WTC11 (cell line): ENCODE results near the gene SLC31A1. TPM values are rescaled to one million over a fixed set of nuclear protein-coding genes. Genes with fewer than 3 reads are reported as not detected.

Experiments used
- ATAC-seq: fragments of 200-7000 bp; cut with Tn5 transposase; 2 replicates; pipeline ENCODE4 v1.10.0; 2021; ENCODE audit warnings: mild to moderate bottlenecking, moderate library complexity
- CTCF ChIA-PET: fragments of 300-600 bp; sonication (Branson Sonifier 250); formaldehyde crosslinking; loops from one replicate; lab custom pipeline; 2021; ENCODE audit warnings: antibody characterized with exemption; lab: Charles Lee
- POLR2A ChIA-PET: fragments of 350-600 bp; sonication (Branson Sonifier 250); formaldehyde crosslinking; loops from one replicate; lab custom pipeline; 2021; ENCODE audit warnings: antibody characterized with exemption; lab: Charles Lee
- DNase-seq: peaks from one replicate; pipeline ENCODE4 v3.0.0; 2021; ENCODE audit warnings: low spot score
- H3K27ac Mint-ChIP-seq: 2 replicates; pipeline ENCODE4 v1.8.0; 2021; ENCODE audit warnings: mixed read lengths
- H3K27me3 Mint-ChIP-seq: 2 replicates; pipeline ENCODE4 v1.8.0; 2021; ENCODE audit warnings: low read depth, mild to moderate bottlenecking, moderate library complexity, mixed read lengths
- H3K36me3 Mint-ChIP-seq: 2 replicates; pipeline ENCODE4 v1.8.0; 2021; ENCODE audit warnings: mixed read lengths
- H3K4me1 Mint-ChIP-seq: 2 replicates; pipeline ENCODE4 v1.8.0; 2022; ENCODE audit warnings: mixed read lengths
- H3K4me3 Mint-ChIP-seq: 2 replicates; pipeline ENCODE4 v1.8.0; 2021; ENCODE audit warnings: mild to moderate bottlenecking, moderate library complexity, mixed read lengths
- H3K9me3 Mint-ChIP-seq: 2 replicates; pipeline ENCODE4 v1.8.0; 2021; ENCODE audit warnings: mixed read lengths
- CBFB ChIP-seq: sonication (generic); formaldehyde crosslinking; IDR thresholded peaks from 2 replicates; pipeline ENCODE4 v1.8.1; 2022; ENCODE audit warnings: mild to moderate bottlenecking, low read depth, missing genetic modification reagents
- FOXK1 ChIP-seq: sonication (generic); formaldehyde crosslinking; IDR thresholded peaks from 2 replicates; pipeline ENCODE4 v1.8.0; 2022; ENCODE audit warnings: mild to moderate bottlenecking, moderate library complexity, missing genetic modification reagents
- JAZF1 ChIP-seq: fragments of 250-450 bp; sonication (Bioruptor Pico); IDR thresholded peaks from 2 replicates; pipeline ENCODE4 v1.9.0; 2021; ENCODE audit warnings: moderate library complexity, mild to moderate bottlenecking, inconsistent platforms
- NFYB ChIP-seq: sonication (generic); formaldehyde crosslinking; conservative IDR thresholded peaks from 2 replicates; pipeline ENCODE4 v1.8.0; 2022; ENCODE audit warnings: low read depth, missing genetic modification reagents
- NR3C1 ChIP-seq: sonication (generic); formaldehyde crosslinking; conservative IDR thresholded peaks from 2 replicates; pipeline ENCODE4 v1.8.1; 2023; ENCODE audit warnings: low read depth, mild to moderate bottlenecking, missing genetic modification reagents
- RELA ChIP-seq: sonication (generic); formaldehyde crosslinking; IDR thresholded peaks from 2 replicates; pipeline ENCODE4 v1.8.1; 2022; ENCODE audit warnings: missing genetic modification reagents, mild to moderate bottlenecking, borderline replicate concordance
- ZNF121 ChIP-seq: sonication (generic); formaldehyde crosslinking; IDR thresholded peaks from 2 replicates; pipeline ENCODE4 v1.8.0; 2023; ENCODE audit warnings: missing genetic modification reagents
- ZNF138 ChIP-seq: sonication (generic); formaldehyde crosslinking; conservative IDR thresholded peaks from 2 replicates; pipeline ENCODE4 v1.8.1; 2022; ENCODE audit warnings: mild to moderate bottlenecking, moderate library complexity, missing genetic modification reagents
- ZNF219 ChIP-seq: sonication (generic); formaldehyde crosslinking; IDR thresholded peaks from 2 replicates; pipeline ENCODE4 v1.8.0; 2023; ENCODE audit warnings: missing genetic modification reagents, mild to moderate bottlenecking, borderline replicate concordance
- ZNF263 ChIP-seq: sonication (generic); formaldehyde crosslinking; IDR thresholded peaks from 2 replicates; pipeline ENCODE4 v1.8.1; 2022; ENCODE audit warnings: low read depth, mild to moderate bottlenecking, moderate library complexity, missing genetic modification reagents
- total RNA-seq: library from RNA; stranded (reverse); gene quantifications from 3 replicates; pipeline ENCODE4 v1.2.3, GENCODE V29; 2021
- TF ChIP-seq, protein P1 (sequence below): sonication (generic); formaldehyde crosslinking; IDR thresholded peaks from 2 replicates; pipeline ENCODE4 v1.8.1; 2023; ENCODE audit warnings: mild to moderate bottlenecking, missing genetic modification reagents, moderate library complexity
- TF ChIP-seq, protein P2 (sequence below): sonication (generic); formaldehyde crosslinking; conservative IDR thresholded peaks from 2 replicates; pipeline ENCODE4 v1.8.1; 2023; ENCODE audit warnings: mild to moderate bottlenecking, low read depth, missing genetic modification reagents, moderate library complexity
- TF ChIP-seq, protein P3 (sequence below): fragments of 250-450 bp; sonication (Bioruptor Pico); IDR thresholded peaks from 2 replicates; pipeline ENCODE4 v1.9.0; 2021; ENCODE audit warnings: mild to moderate bottlenecking, borderline replicate concordance
- TF ChIP-seq, protein P4 (sequence below): sonication (generic); formaldehyde crosslinking; IDR thresholded peaks from 2 replicates; pipeline ENCODE4 v1.8.1; 2023; ENCODE audit warnings: mild to moderate bottlenecking, missing genetic modification reagents
- TF ChIP-seq, protein P5 (sequence below): sonication (generic); formaldehyde crosslinking; IDR thresholded peaks from 2 replicates; pipeline ENCODE4 v1.8.0; 2022; ENCODE audit warnings: mild to moderate bottlenecking, missing genetic modification reagents
- TF ChIP-seq, protein P6 (sequence below): sonication (generic); formaldehyde crosslinking; IDR thresholded peaks from 2 replicates; pipeline ENCODE4 v1.8.1; 2022; ENCODE audit warnings: mild to moderate bottlenecking, moderate library complexity, missing genetic modification reagents
- TF ChIP-seq, protein P7 (sequence below): sonication (generic); formaldehyde crosslinking; IDR thresholded peaks from 2 replicates; pipeline ENCODE4 v1.8.0; 2022; ENCODE audit warnings: mild to moderate bottlenecking, missing genetic modification reagents

SLC31A1 gene
- total RNA-seq, 1 experiment from 2014 or later: 43.9 TPM

DNA sequence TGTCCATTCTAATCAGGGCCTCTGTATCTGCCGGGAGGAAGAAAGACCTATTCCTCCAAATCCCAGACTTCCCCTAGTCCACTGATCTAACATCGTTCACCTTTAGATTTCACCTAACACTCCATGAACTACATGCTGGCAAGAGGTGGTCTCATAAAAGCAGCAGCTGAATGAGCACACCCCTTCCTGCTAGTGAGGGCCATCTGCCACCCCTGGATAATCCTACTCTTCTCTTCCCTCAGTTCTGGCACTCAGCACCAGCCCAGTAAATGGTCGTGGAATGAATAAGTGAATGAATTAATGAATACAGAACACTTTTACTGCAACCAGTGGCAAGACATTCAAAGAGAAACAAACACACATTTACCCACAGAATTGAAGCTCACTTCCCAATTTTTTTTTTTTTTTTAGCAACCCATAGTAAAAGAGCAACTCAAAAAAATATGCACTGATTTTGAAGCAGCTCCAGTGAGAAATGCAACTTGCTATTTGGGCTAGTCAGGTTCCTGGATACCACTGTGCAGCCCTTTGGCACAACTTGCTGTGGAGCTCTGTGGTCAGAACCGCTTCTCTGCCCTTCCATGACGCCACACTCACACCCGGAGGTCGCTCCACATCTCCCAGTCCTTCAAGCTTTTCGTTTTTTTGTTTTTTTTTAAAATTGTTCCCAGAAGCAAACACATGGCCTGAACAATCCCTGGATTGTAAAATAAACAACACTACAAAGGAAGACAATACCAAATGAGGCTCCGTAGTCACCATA, 75.6 kb downstream of the SLC31A1 start:
- Mint-ChIP-seq H3K9me3 (no peaks in the 10 kb centered on the region), H3K4me3 (no peak overlapping the region), H3K4me1 (peaks cover 5% of the 10 kb centered on the region; the same call in 1 of the 2 replicates), H3K27ac (no peak overlapping the region), H3K36me3 (peaks cover 13% of the 10 kb centered on the region), H3K27me3 (no peaks in the 10 kb centered on the region)
- ATAC-seq (no peak), DNase-seq (no peak)
- no peak for TF ChIP-seq FOXK1 (CRISPR knock-in tag)
- TF ChIP-seq, protein P1, sequence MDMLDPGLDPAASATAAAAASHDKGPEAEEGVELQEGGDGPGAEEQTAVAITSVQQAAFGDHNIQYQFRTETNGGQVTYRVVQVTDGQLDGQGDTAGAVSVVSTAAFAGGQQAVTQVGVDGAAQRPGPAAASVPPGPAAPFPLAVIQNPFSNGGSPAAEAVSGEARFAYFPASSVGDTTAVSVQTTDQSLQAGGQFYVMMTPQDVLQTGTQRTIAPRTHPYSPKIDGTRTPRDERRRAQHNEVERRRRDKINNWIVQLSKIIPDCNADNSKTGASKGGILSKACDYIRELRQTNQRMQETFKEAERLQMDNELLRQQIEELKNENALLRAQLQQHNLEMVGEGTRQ (CRISPR knock-in tag): no peak
- no peak for TF ChIP-seq NFYB
- CTCF ChIA-PET: interaction anchor here (0.8 to 1.8 kb wide), 4 partner anchors 13 to 104 kb away, joined by 3 to 7 read pairs (median 3); partner anchors contain the start of genes ALAD, CDC26 and PRPF4
- POLR2A ChIA-PET: interaction anchor here (0.7 kb wide), 1 partner anchor 326 kb away, joined by 6 read pairs; no protein-coding TSS in a partner anchor

DNA sequence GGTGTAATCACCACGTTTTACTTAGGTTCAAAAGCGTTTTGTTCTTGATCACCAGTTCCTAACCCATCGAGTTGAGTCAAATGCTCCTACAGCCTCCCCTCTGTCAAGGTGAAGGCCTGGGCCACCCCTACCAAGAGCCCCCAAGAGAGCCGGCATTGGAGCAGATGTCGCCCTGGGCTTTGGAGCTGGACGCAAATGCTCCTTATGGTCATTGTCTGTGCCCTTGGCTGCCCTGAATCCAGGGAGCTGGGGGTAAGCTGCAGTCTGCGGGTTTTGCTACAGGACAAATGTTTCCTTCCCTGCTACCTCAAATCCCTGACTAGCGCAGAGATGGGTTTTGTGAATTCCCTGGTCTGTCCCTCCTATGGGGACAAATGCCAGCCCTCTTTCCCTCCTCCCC, 77.0 kb downstream of the SLC31A1 start:
- ChIA-PET POLR2A (interaction anchor here (0.6 kb wide), 1 partner anchor 133 kb away, joined by 4 read pairs; no protein-coding TSS in a partner anchor), CTCF (no interaction called here)
- no peak overlapping the region for H3K27ac Mint-ChIP-seq

DNA sequence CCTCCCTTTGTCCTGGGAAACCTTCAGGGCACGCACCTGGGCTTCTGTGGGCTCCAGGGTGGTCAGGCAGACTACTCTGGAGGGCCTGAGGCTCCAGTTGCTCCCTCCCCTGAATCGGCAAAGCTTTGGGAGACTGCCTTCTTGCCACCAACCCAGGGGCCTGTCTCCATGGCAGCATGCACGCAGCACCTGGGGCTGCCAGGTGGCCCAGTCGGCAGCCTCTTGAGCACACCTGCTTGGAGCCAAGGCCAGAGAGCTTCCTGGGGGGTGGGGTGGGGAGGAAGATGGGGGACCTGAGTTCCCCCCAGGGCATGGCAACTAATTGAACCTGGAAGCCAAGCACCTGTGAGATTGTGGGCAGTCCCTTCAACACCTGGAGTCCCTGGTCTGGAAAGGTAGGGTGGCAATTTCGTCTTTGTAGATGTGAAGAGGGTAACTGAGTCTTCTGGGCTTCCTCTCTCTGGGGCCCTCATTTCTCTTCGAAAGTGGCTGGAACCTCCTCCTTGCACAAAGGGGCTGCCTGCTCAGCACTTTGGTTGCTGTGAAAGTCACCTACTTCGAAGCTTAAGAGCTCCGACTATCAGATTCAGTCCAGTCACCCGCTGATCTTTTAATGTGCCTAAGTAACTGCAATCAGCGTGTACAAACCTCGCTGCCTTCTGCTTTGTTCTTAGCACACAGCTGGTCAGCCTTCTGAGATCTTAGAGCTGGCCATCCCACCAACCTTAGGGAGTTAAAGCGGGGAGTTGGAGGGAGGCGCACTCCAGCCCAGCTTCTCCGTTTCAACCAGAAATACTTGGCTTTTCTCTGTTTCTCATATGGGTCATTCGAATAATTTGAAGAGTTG, 77.8 kb downstream of the SLC31A1 start:
- ChIA-PET CTCF (no interaction called here), POLR2A (interaction anchor here (0.6 kb wide), 1 partner anchor 132 kb away, joined by 4 read pairs; no protein-coding TSS in a partner anchor)
- H3K9me3 Mint-ChIP-seq: no peaks in the 10 kb centered on the region
- ATAC-seq (peak; percentile 51), DNase-seq (peak; percentile 20)
- TF ChIP-seq ZNF219 (no peak), ZNF138 (no peak), CBFB (CRISPR knock-in tag) (no peak)
- TF ChIP-seq, protein P2, sequence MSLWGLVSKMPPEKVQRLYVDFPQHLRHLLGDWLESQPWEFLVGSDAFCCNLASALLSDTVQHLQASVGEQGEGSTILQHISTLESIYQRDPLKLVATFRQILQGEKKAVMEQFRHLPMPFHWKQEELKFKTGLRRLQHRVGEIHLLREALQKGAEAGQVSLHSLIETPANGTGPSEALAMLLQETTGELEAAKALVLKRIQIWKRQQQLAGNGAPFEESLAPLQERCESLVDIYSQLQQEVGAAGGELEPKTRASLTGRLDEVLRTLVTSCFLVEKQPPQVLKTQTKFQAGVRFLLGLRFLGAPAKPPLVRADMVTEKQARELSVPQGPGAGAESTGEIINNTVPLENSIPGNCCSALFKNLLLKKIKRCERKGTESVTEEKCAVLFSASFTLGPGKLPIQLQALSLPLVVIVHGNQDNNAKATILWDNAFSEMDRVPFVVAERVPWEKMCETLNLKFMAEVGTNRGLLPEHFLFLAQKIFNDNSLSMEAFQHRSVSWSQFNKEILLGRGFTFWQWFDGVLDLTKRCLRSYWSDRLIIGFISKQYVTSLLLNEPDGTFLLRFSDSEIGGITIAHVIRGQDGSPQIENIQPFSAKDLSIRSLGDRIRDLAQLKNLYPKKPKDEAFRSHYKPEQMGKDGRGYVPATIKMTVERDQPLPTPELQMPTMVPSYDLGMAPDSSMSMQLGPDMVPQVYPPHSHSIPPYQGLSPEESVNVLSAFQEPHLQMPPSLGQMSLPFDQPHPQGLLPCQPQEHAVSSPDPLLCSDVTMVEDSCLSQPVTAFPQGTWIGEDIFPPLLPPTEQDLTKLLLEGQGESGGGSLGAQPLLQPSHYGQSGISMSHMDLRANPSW (CRISPR knock-in tag): no peak
- TF ChIP-seq, protein P3, sequence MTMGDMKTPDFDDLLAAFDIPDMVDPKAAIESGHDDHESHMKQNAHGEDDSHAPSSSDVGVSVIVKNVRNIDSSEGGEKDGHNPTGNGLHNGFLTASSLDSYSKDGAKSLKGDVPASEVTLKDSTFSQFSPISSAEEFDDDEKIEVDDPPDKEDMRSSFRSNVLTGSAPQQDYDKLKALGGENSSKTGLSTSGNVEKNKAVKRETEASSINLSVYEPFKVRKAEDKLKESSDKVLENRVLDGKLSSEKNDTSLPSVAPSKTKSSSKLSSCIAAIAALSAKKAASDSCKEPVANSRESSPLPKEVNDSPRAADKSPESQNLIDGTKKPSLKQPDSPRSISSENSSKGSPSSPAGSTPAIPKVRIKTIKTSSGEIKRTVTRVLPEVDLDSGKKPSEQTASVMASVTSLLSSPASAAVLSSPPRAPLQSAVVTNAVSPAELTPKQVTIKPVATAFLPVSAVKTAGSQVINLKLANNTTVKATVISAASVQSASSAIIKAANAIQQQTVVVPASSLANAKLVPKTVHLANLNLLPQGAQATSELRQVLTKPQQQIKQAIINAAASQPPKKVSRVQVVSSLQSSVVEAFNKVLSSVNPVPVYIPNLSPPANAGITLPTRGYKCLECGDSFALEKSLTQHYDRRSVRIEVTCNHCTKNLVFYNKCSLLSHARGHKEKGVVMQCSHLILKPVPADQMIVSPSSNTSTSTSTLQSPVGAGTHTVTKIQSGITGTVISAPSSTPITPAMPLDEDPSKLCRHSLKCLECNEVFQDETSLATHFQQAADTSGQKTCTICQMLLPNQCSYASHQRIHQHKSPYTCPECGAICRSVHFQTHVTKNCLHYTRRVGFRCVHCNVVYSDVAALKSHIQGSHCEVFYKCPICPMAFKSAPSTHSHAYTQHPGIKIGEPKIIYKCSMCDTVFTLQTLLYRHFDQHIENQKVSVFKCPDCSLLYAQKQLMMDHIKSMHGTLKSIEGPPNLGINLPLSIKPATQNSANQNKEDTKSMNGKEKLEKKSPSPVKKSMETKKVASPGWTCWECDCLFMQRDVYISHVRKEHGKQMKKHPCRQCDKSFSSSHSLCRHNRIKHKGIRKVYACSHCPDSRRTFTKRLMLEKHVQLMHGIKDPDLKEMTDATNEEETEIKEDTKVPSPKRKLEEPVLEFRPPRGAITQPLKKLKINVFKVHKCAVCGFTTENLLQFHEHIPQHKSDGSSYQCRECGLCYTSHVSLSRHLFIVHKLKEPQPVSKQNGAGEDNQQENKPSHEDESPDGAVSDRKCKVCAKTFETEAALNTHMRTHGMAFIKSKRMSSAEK (CRISPR knock-in tag): no peak
- TF ChIP-seq, all 79 proteins: peak for 0
- H3K4me3 Mint-ChIP-seq: no peak overlapping the region
- H3K27ac Mint-ChIP-seq: no peak overlapping the region
- H3K36me3 Mint-ChIP-seq: no peaks in the 10 kb centered on the region
- no peaks in the 10 kb centered on the region for H3K27me3 Mint-ChIP-seq
- H3K4me1 Mint-ChIP-seq: peaks cover 5% of the 10 kb centered on the region; the same call in 1 of the 2 replicates

More for the DNA sequence above, 77.0 kb downstream of the SLC31A1 start:
- ATAC-seq (no peak), DNase-seq (no peak)
- TF ChIP-seq, protein P4, sequence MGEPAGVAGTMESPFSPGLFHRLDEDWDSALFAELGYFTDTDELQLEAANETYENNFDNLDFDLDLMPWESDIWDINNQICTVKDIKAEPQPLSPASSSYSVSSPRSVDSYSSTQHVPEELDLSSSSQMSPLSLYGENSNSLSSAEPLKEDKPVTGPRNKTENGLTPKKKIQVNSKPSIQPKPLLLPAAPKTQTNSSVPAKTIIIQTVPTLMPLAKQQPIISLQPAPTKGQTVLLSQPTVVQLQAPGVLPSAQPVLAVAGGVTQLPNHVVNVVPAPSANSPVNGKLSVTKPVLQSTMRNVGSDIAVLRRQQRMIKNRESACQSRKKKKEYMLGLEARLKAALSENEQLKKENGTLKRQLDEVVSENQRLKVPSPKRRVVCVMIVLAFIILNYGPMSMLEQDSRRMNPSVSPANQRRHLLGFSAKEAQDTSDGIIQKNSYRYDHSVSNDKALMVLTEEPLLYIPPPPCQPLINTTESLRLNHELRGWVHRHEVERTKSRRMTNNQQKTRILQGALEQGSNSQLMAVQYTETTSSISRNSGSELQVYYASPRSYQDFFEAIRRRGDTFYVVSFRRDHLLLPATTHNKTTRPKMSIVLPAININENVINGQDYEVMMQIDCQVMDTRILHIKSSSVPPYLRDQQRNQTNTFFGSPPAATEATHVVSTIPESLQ (CRISPR knock-in tag): no peak
- TF ChIP-seq ZNF263 (CRISPR knock-in tag) (no peak), JAZF1 (CRISPR knock-in tag) (no peak), NR3C1 (no peak), RELA (CRISPR knock-in tag) (no peak), ZNF121 (CRISPR knock-in tag) (no peak)
- TF ChIP-seq, protein P5, sequence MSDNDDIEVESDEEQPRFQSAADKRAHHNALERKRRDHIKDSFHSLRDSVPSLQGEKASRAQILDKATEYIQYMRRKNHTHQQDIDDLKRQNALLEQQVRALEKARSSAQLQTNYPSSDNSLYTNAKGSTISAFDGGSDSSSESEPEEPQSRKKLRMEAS (CRISPR knock-in tag): no peak
- TF ChIP-seq, protein P6, sequence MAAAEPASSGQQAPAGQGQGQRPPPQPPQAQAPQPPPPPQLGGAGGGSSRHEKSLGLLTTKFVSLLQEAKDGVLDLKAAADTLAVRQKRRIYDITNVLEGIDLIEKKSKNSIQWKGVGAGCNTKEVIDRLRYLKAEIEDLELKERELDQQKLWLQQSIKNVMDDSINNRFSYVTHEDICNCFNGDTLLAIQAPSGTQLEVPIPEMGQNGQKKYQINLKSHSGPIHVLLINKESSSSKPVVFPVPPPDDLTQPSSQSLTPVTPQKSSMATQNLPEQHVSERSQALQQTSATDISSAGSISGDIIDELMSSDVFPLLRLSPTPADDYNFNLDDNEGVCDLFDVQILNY (CRISPR knock-in tag): no peak
- TF ChIP-seq, protein P7, sequence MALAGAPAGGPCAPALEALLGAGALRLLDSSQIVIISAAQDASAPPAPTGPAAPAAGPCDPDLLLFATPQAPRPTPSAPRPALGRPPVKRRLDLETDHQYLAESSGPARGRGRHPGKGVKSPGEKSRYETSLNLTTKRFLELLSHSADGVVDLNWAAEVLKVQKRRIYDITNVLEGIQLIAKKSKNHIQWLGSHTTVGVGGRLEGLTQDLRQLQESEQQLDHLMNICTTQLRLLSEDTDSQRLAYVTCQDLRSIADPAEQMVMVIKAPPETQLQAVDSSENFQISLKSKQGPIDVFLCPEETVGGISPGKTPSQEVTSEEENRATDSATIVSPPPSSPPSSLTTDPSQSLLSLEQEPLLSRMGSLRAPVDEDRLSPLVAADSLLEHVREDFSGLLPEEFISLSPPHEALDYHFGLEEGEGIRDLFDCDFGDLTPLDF (CRISPR knock-in tag): no peak
- Mint-ChIP-seq H3K4me1 (peaks cover 5% of the 10 kb centered on the region; the same call in 1 of the 2 replicates), H3K9me3 (no peaks in the 10 kb centered on the region), H3K27me3 (no peaks in the 10 kb centered on the region), H3K4me3 (no peak overlapping the region), H3K36me3 (0 out of 2 replicates have a peak, but pooled peaks cover 2% of the 10 kb centered on the region)
